Endothelial cell of umbilical vein (primary cell): ENCODE measurements around the gene GRIA1.

Experiments
- CTCF ChIP-seq, 2 donors: IDR thresholded peaks; 1 replicate in 1 of 2; 2 replicates in 1 of 2; pipeline ENCODE4 v1.5.1; 2011; ENCODE audit warnings: low read length in 2 of 2, mild to moderate bottlenecking in 2 of 2, moderate library complexity in 2 of 2, control low read depth in 1 of 2, inconsistent platforms in 1 of 2, low read depth in 1 of 2; ENCODE audit not compliant: insufficient read depth in 1 of 2; ENCODE audit errors: extremely low read depth in 1 of 2
- EZH2 ChIP-seq: IDR thresholded peaks from 2 replicates; pipeline ENCODE4 v1.6.1; 2012; ENCODE audit warnings: borderline replicate concordance, low read depth, mild to moderate bottlenecking, moderate library complexity, low read length, inconsistent platforms; ENCODE audit not compliant: severe bottlenecking
- FOS ChIP-seq: IDR thresholded peaks from 2 replicates; pipeline ENCODE4 v1.6.1; 2011; ENCODE audit warnings: mild to moderate bottlenecking, low read length, moderate library complexity, borderline replicate concordance; ENCODE audit not compliant: insufficient read depth
- GATA2 ChIP-seq: IDR thresholded peaks from 2 replicates; pipeline ENCODE4 v1.7.0; 2011; ENCODE audit warnings: low read depth, mild to moderate bottlenecking, moderate library complexity, mixed read lengths, low read length; ENCODE audit not compliant: insufficient read length, insufficient read depth
- JUN ChIP-seq: IDR thresholded peaks from 2 replicates; pipeline ENCODE4 v1.6.1; 2011; ENCODE audit warnings: borderline replicate concordance, low read depth; ENCODE audit not compliant: insufficient read length, insufficient read depth
- MAX ChIP-seq: IDR thresholded peaks from 2 replicates; pipeline ENCODE4 v1.6.1; 2011; ENCODE audit not compliant: insufficient read depth, insufficient read length
- MYC ChIP-seq: IDR thresholded peaks from one replicate; pipeline ENCODE4 v1.6.1; 2011; ENCODE audit warnings: mild to moderate bottlenecking, low read depth, low read length
- POLR2A ChIP-seq: IDR thresholded peaks from 2 replicates; pipeline ENCODE4 v1.6.1; 2012; ENCODE audit warnings: low read depth, mild to moderate bottlenecking, control low read depth, low read length
- POLR2AphosphoS5 ChIP-seq: IDR thresholded peaks from 2 replicates; pipeline ENCODE4 v1.6.1; 2012; ENCODE audit warnings: low read depth, mild to moderate bottlenecking, control low read depth, low read length, moderate library complexity; ENCODE audit not compliant: insufficient read depth

GRCh38 chr5:153573326-153574033, 83.0 kb downstream of the GRIA1 start:
- TF ChIP-seq CTCF (IDR thresholded peaks at IDR 0.05; ENCODE audit: extremely low read depth in 1 of 2, insufficient read depth in 1 of 2, low read depth in 1 of 2, low read length in 2 of 2) (no peak), MAX (no peak), POLR2A (no peak), FOS (no peak), POLR2AphosphoS5 (no peak), GATA2 (no peak), EZH2 (no peak), JUN (no peak), MYC (no peak)
